CD4-positive, alpha-beta T cell treated with Interleukin-4 for 4 hours (primary cell): ENCODE results near the gene GNL3L.
"Not testable (repeated sequence)": the region's sequence is repeated elsewhere in the genome, so short reads cannot be mapped to it uniquely, and the experiment has no call there.

Experiments used
- DNase-seq: peaks from one replicate; pipeline ENCODE4 v3.0.0-alpha.2; 2020

GNL3L gene

DNA sequence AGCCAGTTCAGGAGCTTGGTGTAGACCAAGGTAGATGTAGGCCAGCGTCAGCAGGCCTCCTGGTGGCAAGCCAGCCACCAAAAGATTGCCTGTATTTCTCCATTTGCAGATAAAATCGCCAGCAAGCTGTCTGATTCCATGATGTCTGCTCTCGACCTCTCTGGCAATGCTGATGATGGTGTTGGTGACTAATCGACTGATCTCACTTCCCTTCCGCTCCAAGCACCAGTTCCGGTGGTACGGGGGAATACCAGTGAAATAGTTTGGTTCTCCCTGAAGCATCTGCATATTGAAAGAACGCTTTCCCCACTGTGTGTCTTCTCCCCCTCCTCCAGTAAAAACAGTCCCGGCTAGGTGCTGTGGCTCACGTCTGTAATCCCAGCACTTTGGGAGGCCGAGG lies 30.4 kb downstream of the GNL3L start:
- no peak for DNase-seq

- no peak for DNase-seq
Observed at GRCh38 chrX:54561622-54562021, 31.6 kb downstream of the GNL3L start.

- DNase-seq: no peak
Observed at GRCh38 chrX:54564936-54565335, 34.9 kb downstream of the GNL3L start.

GRCh38 chrX:54570332-54570731 lies 40.3 kb downstream of the GNL3L start:
- DNase-seq: no peak

- not testable (repeated sequence) for DNase-seq
Observed at GRCh38 chrX:54572641-54573040, 42.6 kb downstream of the GNL3L start.

- DNase-seq: no peak
Observed at GRCh38 chrX:54597728-54598127, 67.7 kb downstream of the GNL3L start.

- DNase-seq: no peak
Observed at GRCh38 chrX:54602563-54602962, 72.5 kb downstream of the GNL3L start.
